Loucy (cell line): ENCODE measurements around the gene TTC7B.

Experiments used
- H2AFZ ChIP-seq: fragments of 200-600 bp; sonication (generic); 2 replicates; pipeline ENCODE4 v1.6.0; 2016; ENCODE audit warnings: antibody characterized with exemption, mild to moderate bottlenecking, low read length, moderate library complexity
- H3F3A ChIP-seq: fragments of 200-600 bp; 2 replicates; pipeline ENCODE4 v1.6.0; 2016; ENCODE audit warnings: antibody characterized with exemption, low read depth, mild to moderate bottlenecking
- H3K27me3 ChIP-seq: fragments of 200-600 bp; sonication (generic); 2 replicates; pipeline ENCODE4 v1.6.1; 2014; ENCODE audit warnings: low read length, mild to moderate bottlenecking; ENCODE audit not compliant: insufficient read depth, poor library complexity, severe bottlenecking
- H3K36me3 ChIP-seq: fragments of 200-600 bp; sonication (generic); 2 replicates; pipeline ENCODE4 v1.6.1; 2016; ENCODE audit warnings: low read length; ENCODE audit not compliant: insufficient read depth
- H3K4me1 ChIP-seq: fragments of 200-600 bp; sonication (generic); 2 replicates; pipeline ENCODE4 v1.5.1; 2014; ENCODE audit warnings: low read length, mild to moderate bottlenecking; ENCODE audit not compliant: insufficient read depth, poor library complexity, severe bottlenecking
- H3K4me2 ChIP-seq: fragments of 200-600 bp; sonication (generic); 2 replicates; pipeline ENCODE4 v1.6.0; 2014; ENCODE audit warnings: antibody characterized with exemption, low read length, low read depth, mild to moderate bottlenecking; ENCODE audit not compliant: poor library complexity, severe bottlenecking
- H3K4me3 ChIP-seq: fragments of 200-600 bp; sonication (generic); 2 replicates; pipeline ENCODE4 v1.5.1; 2014; ENCODE audit warnings: low read length, mild to moderate bottlenecking, mixed read lengths; ENCODE audit not compliant: poor library complexity, severe bottlenecking
- H3K79me2 ChIP-seq: fragments of 200-600 bp; sonication (generic); 2 replicates; pipeline ENCODE4 v1.6.1; 2014; ENCODE audit warnings: low read length; ENCODE audit not compliant: insufficient read depth
- H3K9ac ChIP-seq: fragments of 200-600 bp; sonication (generic); 2 replicates; pipeline ENCODE4 v1.6.0; 2014; ENCODE audit warnings: mild to moderate bottlenecking, low read depth, low read length, moderate library complexity; ENCODE audit not compliant: poor library complexity, severe bottlenecking
- H3K9me2 ChIP-seq: fragments of 200-600 bp; sonication (generic); replicated peaks from 2 replicates; pipeline ENCODE4 v1.6.1; 2016; ENCODE audit warnings: low read depth, low read length, mixed read lengths
- H3K9me3 ChIP-seq: fragments of 200-600 bp; sonication (generic); 2 replicates; pipeline ENCODE4 v1.6.1; 2014; ENCODE audit warnings: mild to moderate bottlenecking, antibody characterized with exemption, low read length, low read depth; ENCODE audit not compliant: insufficient read depth
- H4K20me1 ChIP-seq: fragments of 200-600 bp; sonication (generic); 2 replicates; pipeline ENCODE4 v1.6.0; 2014; ENCODE audit warnings: antibody characterized with exemption, low read length, mild to moderate bottlenecking; ENCODE audit not compliant: insufficient read depth, poor library complexity, severe bottlenecking
- CTCF ChIP-seq: fragments of 200-600 bp; sonication (generic); conservative IDR thresholded peaks from 2 replicates; pipeline ENCODE4 v1.5.1; 2014; ENCODE audit warnings: mild to moderate bottlenecking, antibody characterized with exemption, low read length
- EZH2phosphoT487 ChIP-seq: fragments of 200-600 bp; IDR thresholded peaks from 2 replicates; pipeline ENCODE4 v1.6.1; 2018; ENCODE audit warnings: antibody characterized with exemption, mild to moderate bottlenecking, moderate library complexity, borderline replicate concordance

The TTC7B gene

GRCh38 chr14:90804292-90805083 is 11.7 kb downstream of the TTC7B start:
- Histone ChIP-seq H3K36me3 (no peaks in the 10 kb centered on the region), H3K79me2 (peaks cover 62% of the 10 kb centered on the region), H3F3A (peaks cover 16% of the 10 kb centered on the region), H3K9me2 (no peaks in the 10 kb centered on the region), H3K4me2 (peak overlapping the region; percentile 63), H2AFZ (no peak overlapping the region), H3K9me3 (no peaks in the 10 kb centered on the region), H3K4me1 (peaks cover 87% of the 10 kb centered on the region), H3K27me3 (no peaks in the 10 kb centered on the region), H4K20me1 (no peaks in the 10 kb centered on the region), H3K9ac (peak overlapping the region; percentile 67), H3K4me3 (peak overlapping the region; percentile 51)
- TF ChIP-seq CTCF = no peak
- no peak for TF ChIP-seq EZH2phosphoT487

GRCh38 chr14:90803249-90803648 is 13.0 kb downstream of the TTC7B start:
- H3K9me3 ChIP-seq = no peaks in the 10 kb centered on the region
- H3F3A ChIP-seq = peaks cover 16% of the 10 kb centered on the region
- TF ChIP-seq CTCF (no peak), EZH2phosphoT487 (no peak)
- H3K79me2 ChIP-seq = peaks cover 60% of the 10 kb centered on the region
- peak overlapping the region; percentile 51 for H3K4me3 ChIP-seq
- no peaks in the 10 kb centered on the region for H4K20me1 ChIP-seq
- H3K9ac ChIP-seq = peak overlapping the region; percentile 67
- H3K27me3 ChIP-seq = no peaks in the 10 kb centered on the region
- no peaks in the 10 kb centered on the region for H3K36me3 ChIP-seq
- H3K4me2 ChIP-seq = peak overlapping the region; percentile 63
- H3K4me1 ChIP-seq = peaks cover 76% of the 10 kb centered on the region
- H2AFZ ChIP-seq = no peak overlapping the region
- no peaks in the 10 kb centered on the region for H3K9me2 ChIP-seq

- TF ChIP-seq CTCF = no peak
- no peak for TF ChIP-seq EZH2phosphoT487
- H3K9me2 ChIP-seq = no peaks in the 10 kb centered on the region
- H3F3A ChIP-seq = peaks cover 13% of the 10 kb centered on the region
- peaks cover 58% of the 10 kb centered on the region for H3K4me1 ChIP-seq
- no peak overlapping the region for H3K4me3 ChIP-seq
- H3K36me3 ChIP-seq = no peaks in the 10 kb centered on the region
- no peaks in the 10 kb centered on the region for H3K9me3 ChIP-seq
- no peak overlapping the region for H2AFZ ChIP-seq
- no peaks in the 10 kb centered on the region for H3K27me3 ChIP-seq
- H4K20me1 ChIP-seq = no peaks in the 10 kb centered on the region
- peaks cover 58% of the 10 kb centered on the region for H3K79me2 ChIP-seq
- H3K9ac ChIP-seq = no peak overlapping the region
- no peak overlapping the region for H3K4me2 ChIP-seq
These were observed 16.8 kb downstream of the TTC7B start for GRCh38 chr14:90799420-90799819.
